WTC11 (cell line): ENCODE results near the gene GRIP2.

ENCODE experiments used
- CREM ChIP-seq: sonication (generic); formaldehyde crosslinking; IDR thresholded peaks from 2 replicates; pipeline ENCODE4 v1.8.1; 2022; ENCODE audit warnings: mild to moderate bottlenecking, missing genetic modification reagents, moderate library complexity
- ETV6 ChIP-seq: sonication (generic); formaldehyde crosslinking; IDR thresholded peaks from 2 replicates; pipeline ENCODE4 v1.8.1; 2022; ENCODE audit warnings: mild to moderate bottlenecking, missing genetic modification reagents
- GABPB1 ChIP-seq: sonication (generic); formaldehyde crosslinking; IDR thresholded peaks from 2 replicates; pipeline ENCODE4 v1.8.1; 2023; ENCODE audit warnings: mild to moderate bottlenecking, missing genetic modification reagents
- HMGXB4 ChIP-seq: sonication (generic); formaldehyde crosslinking; IDR thresholded peaks from 2 replicates; pipeline ENCODE4 v1.8.1; 2023; ENCODE audit warnings: mild to moderate bottlenecking, moderate library complexity, missing genetic modification reagents
- NR1H2 ChIP-seq: sonication (generic); formaldehyde crosslinking; IDR thresholded peaks from 2 replicates; pipeline ENCODE4 v1.9.0; 2021; ENCODE audit warnings: mild to moderate bottlenecking, moderate library complexity, missing genetic modification reagents
- PREB ChIP-seq: sonication (generic); formaldehyde crosslinking; IDR thresholded peaks from 2 replicates; pipeline ENCODE4 v1.8.1; 2022; ENCODE audit warnings: mild to moderate bottlenecking, missing genetic modification reagents, moderate library complexity, borderline replicate concordance
- TF ChIP-seq, protein P1 (sequence below): fragments of 200-600 bp; IDR thresholded peaks from 2 replicates; pipeline ENCODE4 v1.8.0; 2022; ENCODE audit warnings: antibody characterized with exemption
- TF ChIP-seq, protein P2 (sequence below): sonication (generic); formaldehyde crosslinking; IDR thresholded peaks from 2 replicates; pipeline ENCODE4 v1.8.0; 2023; ENCODE audit warnings: mild to moderate bottlenecking, missing genetic modification reagents
- TF ChIP-seq, protein P3 (sequence below): sonication (generic); formaldehyde crosslinking; IDR thresholded peaks from 2 replicates; pipeline ENCODE4 v1.8.0; 2022; ENCODE audit warnings: mild to moderate bottlenecking, missing genetic modification reagents

DNA sequence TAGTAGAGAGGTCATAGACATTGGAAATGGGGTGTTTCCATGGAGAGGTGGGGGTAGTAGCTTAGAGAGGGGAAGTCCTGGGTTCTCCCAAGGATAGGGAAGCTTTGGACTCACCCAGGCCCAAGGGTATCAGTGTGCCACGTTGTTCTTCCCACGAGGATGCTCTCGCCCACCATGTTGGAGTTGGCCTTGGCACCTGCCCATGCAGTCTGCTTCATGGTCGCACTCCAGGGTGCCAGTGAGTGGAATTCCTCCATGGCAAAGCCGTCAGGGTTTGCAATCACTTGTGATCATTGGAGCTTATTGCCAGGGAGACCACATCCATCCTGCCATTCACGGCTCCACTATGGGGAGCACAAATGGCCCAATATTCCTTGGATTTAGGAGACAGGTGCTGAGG, 60.6 kb downstream of the GRIP2 start:
- TF ChIP-seq, protein P1, sequence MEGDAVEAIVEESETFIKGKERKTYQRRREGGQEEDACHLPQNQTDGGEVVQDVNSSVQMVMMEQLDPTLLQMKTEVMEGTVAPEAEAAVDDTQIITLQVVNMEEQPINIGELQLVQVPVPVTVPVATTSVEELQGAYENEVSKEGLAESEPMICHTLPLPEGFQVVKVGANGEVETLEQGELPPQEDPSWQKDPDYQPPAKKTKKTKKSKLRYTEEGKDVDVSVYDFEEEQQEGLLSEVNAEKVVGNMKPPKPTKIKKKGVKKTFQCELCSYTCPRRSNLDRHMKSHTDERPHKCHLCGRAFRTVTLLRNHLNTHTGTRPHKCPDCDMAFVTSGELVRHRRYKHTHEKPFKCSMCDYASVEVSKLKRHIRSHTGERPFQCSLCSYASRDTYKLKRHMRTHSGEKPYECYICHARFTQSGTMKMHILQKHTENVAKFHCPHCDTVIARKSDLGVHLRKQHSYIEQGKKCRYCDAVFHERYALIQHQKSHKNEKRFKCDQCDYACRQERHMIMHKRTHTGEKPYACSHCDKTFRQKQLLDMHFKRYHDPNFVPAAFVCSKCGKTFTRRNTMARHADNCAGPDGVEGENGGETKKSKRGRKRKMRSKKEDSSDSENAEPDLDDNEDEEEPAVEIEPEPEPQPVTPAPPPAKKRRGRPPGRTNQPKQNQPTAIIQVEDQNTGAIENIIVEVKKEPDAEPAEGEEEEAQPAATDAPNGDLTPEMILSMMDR, result no peak
- no peak for TF ChIP-seq HMGXB4 (CRISPR knock-in tag)
- TF ChIP-seq, protein P2, sequence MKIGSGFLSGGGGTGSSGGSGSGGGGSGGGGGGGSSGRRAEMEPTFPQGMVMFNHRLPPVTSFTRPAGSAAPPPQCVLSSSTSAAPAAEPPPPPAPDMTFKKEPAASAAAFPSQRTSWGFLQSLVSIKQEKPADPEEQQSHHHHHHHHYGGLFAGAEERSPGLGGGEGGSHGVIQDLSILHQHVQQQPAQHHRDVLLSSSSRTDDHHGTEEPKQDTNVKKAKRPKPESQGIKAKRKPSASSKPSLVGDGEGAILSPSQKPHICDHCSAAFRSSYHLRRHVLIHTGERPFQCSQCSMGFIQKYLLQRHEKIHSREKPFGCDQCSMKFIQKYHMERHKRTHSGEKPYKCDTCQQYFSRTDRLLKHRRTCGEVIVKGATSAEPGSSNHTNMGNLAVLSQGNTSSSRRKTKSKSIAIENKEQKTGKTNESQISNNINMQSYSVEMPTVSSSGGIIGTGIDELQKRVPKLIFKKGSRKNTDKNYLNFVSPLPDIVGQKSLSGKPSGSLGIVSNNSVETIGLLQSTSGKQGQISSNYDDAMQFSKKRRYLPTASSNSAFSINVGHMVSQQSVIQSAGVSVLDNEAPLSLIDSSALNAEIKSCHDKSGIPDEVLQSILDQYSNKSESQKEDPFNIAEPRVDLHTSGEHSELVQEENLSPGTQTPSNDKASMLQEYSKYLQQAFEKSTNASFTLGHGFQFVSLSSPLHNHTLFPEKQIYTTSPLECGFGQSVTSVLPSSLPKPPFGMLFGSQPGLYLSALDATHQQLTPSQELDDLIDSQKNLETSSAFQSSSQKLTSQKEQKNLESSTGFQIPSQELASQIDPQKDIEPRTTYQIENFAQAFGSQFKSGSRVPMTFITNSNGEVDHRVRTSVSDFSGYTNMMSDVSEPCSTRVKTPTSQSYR (CRISPR knock-in tag), result no peak
- TF ChIP-seq GABPB1 (CRISPR knock-in tag), result no peak
- TF ChIP-seq ETV6 (CRISPR knock-in tag), result no peak
- TF ChIP-seq, protein P3, sequence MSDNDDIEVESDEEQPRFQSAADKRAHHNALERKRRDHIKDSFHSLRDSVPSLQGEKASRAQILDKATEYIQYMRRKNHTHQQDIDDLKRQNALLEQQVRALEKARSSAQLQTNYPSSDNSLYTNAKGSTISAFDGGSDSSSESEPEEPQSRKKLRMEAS (CRISPR knock-in tag), result no peak
- TF ChIP-seq CREM, result no peak
- TF ChIP-seq NR1H2 (CRISPR knock-in tag), result no peak
- no peak for TF ChIP-seq PREB (CRISPR knock-in tag)
